GM19372 (cell line): Measurements from ENCODE around the gene R3HDM4.
"Not testable (repeated sequence)": the region's sequence is repeated elsewhere in the genome, so short reads cannot be mapped to it uniquely, and the experiment has no call there.

ENCODE experiments used
- ATAC-seq: cut with Tn5 transposase; IDR thresholded peaks from one replicate; pipeline ENCODE4 v1.9.1; 2021; ENCODE audit warnings: mild to moderate bottlenecking, low read depth, moderate library complexity; ENCODE audit not compliant: unreplicated experiment

R3HDM4 gene

GRCh38 chr19:878751-879561 lies 34.1 kb downstream of the R3HDM4 start:
- ATAC-seq, result not testable (repeated sequence)

GRCh38 chr19:877992-878660 lies 34.9 kb downstream of the R3HDM4 start:
- ATAC-seq, result not testable (repeated sequence)

- no peak for ATAC-seq
Observed at GRCh38 chr19:876780-877314, 36.2 kb downstream of the R3HDM4 start.

- ATAC-seq, result no peak
Observed at GRCh38 chr19:876089-876488, 36.9 kb downstream of the R3HDM4 start.

GRCh38 chr19:875265-875879 lies 37.6 kb downstream of the R3HDM4 start:
- ATAC-seq, result no peak

GRCh38 chr19:873561-874041 lies 39.4 kb downstream of the R3HDM4 start:
- no peak for ATAC-seq

GRCh38 chr19:873084-873483 lies 39.9 kb downstream of the R3HDM4 start:
- ATAC-seq, result no peak

- no peak for ATAC-seq
Observed at GRCh38 chr19:872266-872951, 40.6 kb downstream of the R3HDM4 start.

GRCh38 chr19:871446-872265 lies 41.4 kb downstream of the R3HDM4 start:
- no peak for ATAC-seq

- ATAC-seq, result no peak
Observed at GRCh38 chr19:870963-871401, 42.0 kb downstream of the R3HDM4 start.

- ATAC-seq, result no peak
Observed at GRCh38 chr19:870314-870713, 42.7 kb downstream of the R3HDM4 start.

- ATAC-seq, result no peak
Observed at GRCh38 chr19:869245-870177, 43.5 kb downstream of the R3HDM4 start.

GRCh38 chr19:868458-869244 lies 44.4 kb downstream of the R3HDM4 start:
- ATAC-seq, result no peak

GRCh38 chr19:867855-868457 lies 45.1 kb downstream of the R3HDM4 start:
- ATAC-seq, result no peak

GRCh38 chr19:867301-867793 lies 45.7 kb downstream of the R3HDM4 start:
- no peak for ATAC-seq

- ATAC-seq, result no peak
Observed at GRCh38 chr19:866769-867300, 46.2 kb downstream of the R3HDM4 start.

- ATAC-seq, result no peak
Observed at GRCh38 chr19:863315-863620, 49.8 kb downstream of the R3HDM4 start.
